ENCODE measurements around the gene EXOC6.

The EXOC6 gene

GRCh38 chr10:92848441-92849233, at the start of gene EXOC6:
EXOC6 (plus strand) TSS chr10:92848520; CDS start chr10:92848534, 14 bp downstream.
- peak; percentile 86 to 87 for DNase-seq

- DNase-seq: no peak
Observed at GRCh38 chr10:92799568-92799967, 48.8 kb upstream of the EXOC6 start.

- DNase-seq: no peak
Observed at GRCh38 chr10:92800134-92800733, 48.1 kb upstream of the EXOC6 start.

- no peak for DNase-seq
Observed at GRCh38 chr10:92801978-92802872, 46.1 kb upstream of the EXOC6 start.

GRCh38 chr10:92809840-92810239, 38.5 kb upstream of the EXOC6 start:
- DNase-seq: no peak

- DNase-seq: no peak
Observed at GRCh38 chr10:92810934-92811532, 37.3 kb upstream of the EXOC6 start.

GRCh38 chr10:92811986-92812385, 36.3 kb upstream of the EXOC6 start:
- no peak for DNase-seq

- DNase-seq: no peak
Observed at GRCh38 chr10:92813979-92814378, 34.3 kb upstream of the EXOC6 start.

- DNase-seq: no peak
Observed at GRCh38 chr10:92814790-92815189, 33.5 kb upstream of the EXOC6 start.

- DNase-seq: no peak
Observed at GRCh38 chr10:92816091-92816531, 32.2 kb upstream of the EXOC6 start.

- DNase-seq: no peak
Observed at GRCh38 chr10:92822060-92822634, 26.2 kb upstream of the EXOC6 start.

GRCh38 chr10:92822964-92823363, 25.4 kb upstream of the EXOC6 start:
- DNase-seq: no peak

- DNase-seq: no peak
Observed at GRCh38 chr10:92826061-92826460, 22.3 kb upstream of the EXOC6 start.

GRCh38 chr10:92826504-92826903, 21.8 kb upstream of the EXOC6 start:
- no peak for DNase-seq

GRCh38 chr10:92829042-92829785, 19.1 kb upstream of the EXOC6 start:
- no peak for DNase-seq

GRCh38 chr10:92829786-92830377, 18.4 kb upstream of the EXOC6 start:
- no peak for DNase-seq

- DNase-seq: peak in 1 of 2 donors; percentile 1
Observed at GRCh38 chr10:92830478-92831389, 17.6 kb upstream of the EXOC6 start.

GRCh38 chr10:92832121-92832520, 16.2 kb upstream of the EXOC6 start:
- DNase-seq: no peak

GRCh38 chr10:92832998-92833650, 15.2 kb upstream of the EXOC6 start:
- no peak for DNase-seq

- DNase-seq: no peak
Observed at GRCh38 chr10:92834331-92834730, 14.0 kb upstream of the EXOC6 start.

Data from CD4-positive, alpha-beta T cell treated with Interleukin-1 beta for 1 hour (primary cell).